ENCODE data around the gene PDAP1.
"Not testable (repeated sequence)": the region's sequence is repeated elsewhere in the genome, so short reads cannot be mapped to it uniquely, and the experiment has no call there.

PDAP1 gene, protein sequence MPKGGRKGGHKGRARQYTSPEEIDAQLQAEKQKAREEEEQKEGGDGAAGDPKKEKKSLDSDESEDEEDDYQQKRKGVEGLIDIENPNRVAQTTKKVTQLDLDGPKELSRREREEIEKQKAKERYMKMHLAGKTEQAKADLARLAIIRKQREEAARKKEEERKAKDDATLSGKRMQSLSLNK

DNA sequence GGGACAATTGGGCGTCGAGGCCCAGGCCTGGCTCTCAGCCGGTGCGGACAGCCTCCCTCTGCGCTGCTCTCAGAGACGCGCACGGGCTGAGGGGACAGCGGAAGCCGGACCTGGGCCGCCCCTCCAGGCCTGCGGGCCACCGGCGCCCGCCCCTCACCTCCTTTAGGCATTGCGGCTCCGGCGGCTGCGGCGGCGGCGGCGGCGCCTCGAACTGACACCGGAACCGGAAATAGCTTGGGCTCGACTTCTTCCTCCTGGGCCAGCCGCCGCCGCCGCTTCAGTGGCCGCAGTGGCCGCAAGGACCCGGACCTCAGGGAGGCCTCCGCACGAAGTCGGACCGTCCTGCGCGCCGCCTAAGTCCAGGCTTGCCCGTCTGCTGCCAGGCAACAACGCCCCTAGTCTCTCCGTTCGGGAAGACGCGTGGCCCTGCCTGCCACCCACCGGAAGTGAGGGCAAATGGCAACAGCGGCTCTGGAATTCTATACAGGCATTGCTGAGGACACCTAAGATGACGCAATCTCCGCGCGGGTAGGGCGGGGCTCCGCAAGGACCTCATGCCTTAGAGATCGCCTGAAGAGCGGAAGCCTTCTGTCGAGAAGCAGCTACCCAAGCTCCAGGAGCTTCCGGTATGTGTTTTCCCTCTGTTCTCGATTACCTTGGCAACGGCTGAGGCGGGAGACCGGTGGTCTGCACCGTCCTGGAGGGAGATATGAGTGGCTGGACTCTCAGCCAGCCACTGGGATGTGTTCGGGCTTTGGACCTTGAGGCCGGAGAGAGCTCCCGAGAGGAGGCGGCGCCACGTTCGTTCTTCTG is at the start of gene PDAP1, which contains the start of gene BUD31:
TSS of gene PDAP1 (minus strand) at position 219 of the 813 bp plus-strand sequence. CDS start at position 170, 49 bp downstream.
TSS of gene BUD31 (plus strand) at position 591 of the 813 bp plus-strand sequence. CDS start 2,124 bp downstream, outside the sequence.
- peak; percentile 98 for DNase-seq (ENCODE audit: low spot score)

DNA sequence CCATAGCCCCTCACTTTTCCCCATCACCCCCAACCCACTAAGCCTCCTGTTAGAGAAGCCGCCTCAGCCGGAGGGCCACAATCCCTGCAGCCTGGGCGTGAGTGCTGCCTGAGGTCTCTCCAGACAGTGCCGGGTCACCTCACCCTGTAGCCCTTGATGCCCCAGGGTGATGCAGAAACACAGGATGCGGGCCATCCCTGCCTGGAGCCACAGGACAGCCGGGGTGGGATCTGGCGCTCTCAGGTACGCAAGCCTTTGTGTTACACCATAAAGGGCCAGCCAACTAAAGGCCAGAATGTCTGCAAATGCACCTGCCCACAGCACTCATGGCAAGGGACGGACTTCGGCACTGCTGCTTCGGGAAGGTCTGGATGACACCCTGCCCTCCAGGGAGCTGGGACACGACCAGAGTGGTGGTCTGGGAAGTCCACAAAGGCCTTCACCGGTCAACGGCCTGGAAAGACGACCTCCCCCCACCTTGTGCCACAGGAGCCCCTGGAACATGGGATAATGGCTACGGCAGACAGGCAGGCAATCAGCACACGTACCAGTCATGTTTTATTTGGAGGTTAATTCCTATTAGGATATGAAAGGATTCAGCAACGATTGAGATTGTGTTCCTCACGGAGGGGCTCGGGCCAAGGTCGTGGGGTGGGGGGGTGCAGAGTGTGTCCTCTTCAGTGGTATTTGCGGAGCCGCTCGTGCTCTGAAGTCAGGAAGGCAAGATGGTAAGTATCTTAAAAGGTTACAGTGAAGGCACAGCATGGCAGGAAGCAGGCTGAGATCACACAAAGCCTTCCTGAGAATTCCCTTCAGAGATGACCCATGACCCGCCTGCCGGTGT is 49.5 kb upstream of the PDAP1 start:
- DNase-seq (ENCODE audit: low spot score) = no peak

DNA sequence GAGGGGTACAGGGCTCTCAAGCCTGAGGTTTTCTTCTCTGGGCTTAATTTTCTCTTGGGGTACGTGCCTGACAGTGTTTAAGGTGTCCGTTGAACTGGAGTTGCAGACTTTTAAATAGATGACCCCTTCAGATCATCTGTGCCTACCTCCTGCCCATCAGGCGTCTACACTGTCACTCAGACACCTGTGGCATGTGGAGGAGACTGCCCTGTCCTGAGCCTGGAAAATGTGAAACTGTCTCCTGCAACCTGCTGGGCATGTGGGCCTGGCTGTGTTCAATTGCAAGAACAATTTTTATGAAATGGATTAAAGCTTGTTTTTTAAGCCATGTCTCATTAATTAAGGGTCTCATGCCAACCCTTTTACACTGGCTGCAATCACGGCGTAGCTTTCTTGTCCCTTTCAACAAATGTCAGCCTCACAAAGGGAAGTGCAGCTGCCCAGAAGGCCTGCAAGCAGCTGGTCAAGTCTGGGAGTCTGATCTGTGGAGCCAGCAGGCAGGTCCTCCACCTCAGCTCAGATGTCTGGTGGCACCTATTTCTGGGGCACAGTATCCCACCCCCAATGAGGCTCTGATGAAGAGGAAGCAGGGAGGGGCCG is 48.8 kb upstream of the PDAP1 start:
- no peak for DNase-seq (ENCODE audit: low spot score)

DNA sequence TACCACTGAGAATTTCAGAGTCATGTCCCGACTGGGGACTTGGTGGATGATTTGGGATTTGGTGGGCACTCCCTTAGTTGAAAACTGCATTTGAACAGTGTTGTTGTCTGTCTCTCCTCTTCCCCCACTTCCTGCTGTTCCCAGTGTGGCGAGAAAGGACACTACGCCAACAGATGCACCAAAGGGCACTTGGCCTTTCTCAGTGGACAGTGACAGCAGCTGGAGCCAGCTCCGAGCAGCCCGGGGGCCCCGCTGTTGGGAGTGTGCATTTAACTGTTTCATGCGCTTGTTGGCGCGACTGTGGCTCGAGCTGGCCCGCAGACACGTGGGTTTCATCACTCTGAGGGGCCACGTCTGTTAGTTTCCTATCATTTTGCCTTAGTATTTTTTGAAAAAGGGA is 47.9 kb upstream of the PDAP1 start:
- no peak for DNase-seq (ENCODE audit: low spot score)

DNA sequence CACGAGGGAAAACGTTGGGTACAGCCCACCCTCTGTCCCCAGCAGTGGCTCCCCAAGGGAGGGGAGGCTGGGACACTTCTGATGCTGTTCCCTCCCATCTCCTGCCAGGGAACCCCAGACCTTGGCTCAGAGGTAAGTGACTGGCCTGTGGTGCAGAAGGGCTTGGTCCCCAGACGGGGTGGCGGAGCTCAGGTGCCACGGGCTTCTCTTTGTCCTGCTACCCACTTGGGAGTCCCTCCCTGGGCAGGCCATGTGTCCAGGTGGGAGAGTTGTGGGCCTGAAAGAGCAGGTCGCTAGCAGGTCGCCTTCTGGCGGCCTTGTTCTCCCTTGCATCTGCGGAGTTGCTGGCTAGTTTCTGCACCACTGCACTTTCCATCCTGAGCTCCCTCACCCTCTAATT is 47.5 kb upstream of the PDAP1 start:
- DNase-seq (ENCODE audit: low spot score) = no peak

DNA sequence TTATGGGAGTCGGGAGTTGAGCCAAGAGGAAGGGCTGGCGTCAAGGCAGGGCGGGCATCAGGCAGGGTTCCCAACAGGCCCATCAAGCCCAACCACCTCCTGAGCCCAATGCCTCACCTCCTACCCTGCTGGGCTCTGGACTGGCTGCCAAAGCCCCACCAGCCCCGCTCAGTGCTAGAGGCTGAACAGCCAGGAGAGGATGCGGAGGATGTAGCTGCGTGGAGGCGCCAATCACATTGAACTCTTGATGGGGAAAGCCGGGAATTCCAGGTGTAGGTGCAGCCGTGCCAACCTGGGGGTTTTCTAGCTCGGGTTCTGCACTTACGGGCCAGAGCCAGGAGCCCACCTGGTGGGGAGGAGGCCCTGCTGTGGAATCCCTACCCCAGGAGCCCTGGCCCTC is 44.7 kb upstream of the PDAP1 start:
- DNase-seq (ENCODE audit: low spot score) = no peak

DNA sequence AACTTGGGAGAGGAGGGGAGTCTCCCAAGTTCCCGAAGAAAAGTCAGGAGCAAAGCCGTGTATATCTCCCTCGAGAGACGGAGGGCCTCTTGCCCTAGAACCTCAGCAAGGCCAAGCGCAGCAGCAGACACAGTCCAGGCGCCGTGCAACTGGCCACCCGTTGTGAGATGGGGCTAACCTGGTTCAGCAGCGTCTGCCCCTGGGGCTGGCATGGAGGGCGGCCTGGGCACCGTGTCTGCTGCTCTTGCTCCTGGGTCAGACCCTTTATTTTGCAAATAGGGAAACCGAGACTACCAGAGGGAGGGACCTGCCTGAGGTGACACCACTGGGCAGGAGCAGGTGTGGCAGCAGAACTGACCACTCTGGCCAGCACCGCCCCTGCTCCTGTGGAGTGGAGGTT is 44.1 kb upstream of the PDAP1 start:
- no peak for DNase-seq (ENCODE audit: low spot score)

DNA sequence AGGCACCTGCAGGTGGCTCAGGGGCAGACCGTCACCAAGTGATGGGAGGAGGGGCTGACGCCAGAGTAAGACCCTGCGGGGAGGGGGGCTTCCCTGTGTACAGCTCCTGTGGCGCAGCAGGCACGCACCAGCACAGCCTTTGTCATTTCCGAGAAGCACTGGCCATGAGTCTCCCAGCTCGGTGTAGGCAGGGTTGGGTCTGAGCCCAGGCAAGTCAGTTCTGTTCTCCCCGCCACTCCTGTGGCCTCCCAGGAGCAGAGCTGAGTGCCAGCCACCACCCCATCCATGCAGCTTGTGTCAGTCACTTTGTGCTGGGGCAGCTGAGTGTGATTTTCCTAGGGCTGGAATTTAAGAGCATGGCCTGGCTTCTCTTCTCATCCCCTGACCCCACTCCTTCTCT is 43.5 kb upstream of the PDAP1 start:
- DNase-seq (ENCODE audit: low spot score) = no peak

DNA sequence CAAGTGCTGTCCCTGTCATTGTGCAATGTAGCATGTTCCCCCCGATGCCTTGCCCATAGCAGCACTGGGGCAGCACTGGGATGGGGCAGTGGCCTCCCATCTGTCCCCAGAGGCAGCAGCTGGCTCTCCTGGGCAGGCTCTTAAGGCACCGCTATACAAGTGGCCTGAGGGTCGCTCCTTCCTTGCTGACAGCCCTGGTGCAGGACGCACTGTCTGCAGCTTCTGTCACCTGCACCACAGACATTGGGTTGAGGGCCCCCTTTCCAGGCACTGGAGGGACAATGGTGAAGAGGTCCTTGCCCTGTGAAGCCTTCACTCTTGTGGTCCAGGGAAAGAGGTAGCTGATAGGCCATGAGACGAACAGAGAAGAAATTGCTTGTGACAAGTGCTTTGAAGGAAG is 40.9 kb upstream of the PDAP1 start:
- DNase-seq (ENCODE audit: low spot score) = peak; percentile 51

DNA sequence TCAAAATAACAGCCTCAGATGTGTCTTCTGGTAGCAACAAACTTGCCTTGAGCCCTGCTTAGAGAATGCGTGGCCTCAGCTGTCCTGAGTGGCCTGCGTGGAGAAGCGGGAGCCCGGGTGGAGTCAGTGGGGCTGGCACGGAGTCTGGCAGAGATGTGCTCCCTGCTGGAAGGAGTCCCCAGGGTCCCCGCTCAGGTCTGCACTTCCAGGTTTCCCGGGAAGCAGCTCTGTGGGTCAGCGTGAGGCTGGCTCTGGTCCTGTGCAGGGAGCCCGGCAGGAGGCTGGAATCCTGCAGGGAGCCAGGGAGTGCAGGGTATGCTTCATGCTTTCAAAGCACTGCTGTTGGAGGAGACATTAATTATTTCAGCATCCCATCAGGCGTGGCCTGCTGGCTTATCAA is 40.5 kb upstream of the PDAP1 start:
- no peak for DNase-seq (ENCODE audit: low spot score)

DNA sequence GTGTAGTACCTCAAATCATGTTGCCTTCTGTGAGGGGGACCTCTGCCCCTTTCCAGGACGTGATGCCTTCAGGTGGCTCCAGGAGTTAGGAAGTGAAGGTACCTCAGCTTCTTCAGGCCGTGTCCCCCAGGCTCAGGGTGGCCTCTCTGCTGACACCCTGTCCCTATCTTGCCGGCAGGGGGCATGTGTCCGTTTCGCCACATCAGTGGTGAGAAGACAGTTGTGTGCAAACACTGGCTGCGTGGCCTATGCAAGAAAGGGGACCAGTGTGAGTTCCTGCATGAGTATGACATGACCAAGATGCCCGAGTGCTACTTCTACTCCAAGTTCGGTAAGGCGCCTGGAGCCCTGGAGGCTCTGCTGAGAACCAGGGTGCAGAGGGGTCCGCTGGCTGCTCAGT is 39.5 kb upstream of the PDAP1 start:
- no peak for DNase-seq (ENCODE audit: low spot score)

DNA sequence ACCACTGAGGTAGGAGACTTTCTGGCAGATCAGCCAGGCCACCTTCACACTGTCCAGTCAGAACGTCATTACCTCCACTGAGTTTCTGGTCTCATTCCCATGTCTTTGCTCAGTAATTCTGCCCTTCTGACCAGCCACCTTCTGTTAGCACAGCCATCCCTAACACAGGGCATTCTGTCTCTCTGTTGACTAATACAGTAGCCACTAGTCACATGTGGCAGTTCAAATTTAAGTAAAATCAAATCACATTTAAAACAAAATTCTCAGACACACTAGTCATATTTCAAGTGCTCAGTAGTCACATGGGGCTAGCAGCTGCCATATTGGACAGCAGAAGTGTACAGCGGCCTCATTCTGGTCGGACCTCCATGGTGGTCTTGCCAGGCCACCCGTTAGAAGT is 37.7 kb upstream of the PDAP1 start:
- DNase-seq (ENCODE audit: low spot score) = peak; percentile 49

DNA sequence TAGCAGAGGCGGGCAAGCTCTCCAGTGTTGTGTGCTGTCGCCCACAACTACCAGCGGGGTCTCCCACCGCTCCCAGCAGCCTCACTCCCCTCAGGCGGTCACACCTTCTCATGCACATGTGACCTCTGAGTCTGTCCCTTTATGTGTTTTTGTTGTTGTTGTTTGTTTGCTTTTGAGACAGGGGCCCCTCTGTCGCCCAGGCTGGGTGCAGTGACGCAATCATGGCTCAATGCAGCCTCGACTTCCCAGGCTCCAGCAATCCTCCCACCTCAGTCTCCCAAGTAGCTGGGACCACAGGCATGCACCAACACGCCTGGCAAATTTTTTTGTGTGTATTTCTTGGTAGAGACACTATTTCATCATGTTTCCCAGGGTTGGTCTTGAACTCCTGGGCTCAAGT is 31.8 kb upstream of the PDAP1 start:
- DNase-seq (ENCODE audit: low spot score) = peak; percentile 30

DNA sequence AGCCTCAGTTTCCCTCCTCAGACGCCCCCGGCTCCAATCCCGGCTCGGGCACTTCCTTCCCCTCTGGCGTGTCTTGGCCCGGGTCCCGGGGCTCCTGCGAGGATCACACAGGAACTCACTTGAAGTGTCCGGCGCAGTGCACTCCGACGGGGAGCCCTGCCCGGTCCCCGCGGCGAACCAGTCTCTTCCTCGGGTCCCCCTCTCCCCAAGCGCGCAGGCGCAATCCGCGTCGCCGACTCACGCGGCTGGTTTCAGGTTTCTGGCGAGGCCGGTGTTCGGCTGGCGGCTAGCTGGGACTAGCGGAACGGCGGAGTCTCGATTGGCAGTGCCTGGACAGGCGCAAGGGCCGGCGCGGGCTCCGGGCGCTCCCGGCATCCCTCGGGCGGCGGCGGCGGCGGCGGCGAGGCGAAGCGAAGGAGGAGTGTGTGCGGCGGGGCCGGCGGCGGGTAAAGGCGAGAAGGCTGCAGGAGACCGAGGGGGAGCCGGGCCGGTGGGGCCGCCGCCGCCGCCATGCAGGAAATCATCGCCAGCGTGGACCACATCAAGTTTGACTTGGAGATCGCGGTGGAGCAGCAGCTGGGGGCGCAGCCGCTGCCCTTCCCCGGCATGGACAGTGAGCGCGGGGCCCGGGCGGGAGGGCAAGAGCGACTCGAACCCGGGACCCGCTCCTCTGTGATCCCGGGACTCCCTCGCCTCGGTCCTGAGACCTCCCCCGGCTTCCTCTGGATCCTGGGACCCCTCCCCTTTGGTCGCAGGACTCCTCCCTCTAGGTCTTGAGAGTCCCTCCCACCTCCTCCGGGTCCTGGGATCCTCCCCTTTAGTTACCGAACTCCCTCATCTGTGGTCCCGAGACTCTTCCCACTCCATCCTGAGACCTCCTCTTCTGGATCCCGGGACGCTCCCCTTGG is 30.4 kb upstream of the PDAP1 start, which contains the start of the genes CPSF4 and PTCD1:
TSS of gene CPSF4 (plus strand) at position 371 of the 908 bp plus-strand sequence. CDS start at position 511, 140 bp downstream.
TSS of gene PTCD1 (minus strand) at position 226 of the 908 bp plus-strand sequence. CDS start 3,556 bp downstream, outside the sequence.
- DNase-seq (ENCODE audit: low spot score) = peak; percentile 99

DNA sequence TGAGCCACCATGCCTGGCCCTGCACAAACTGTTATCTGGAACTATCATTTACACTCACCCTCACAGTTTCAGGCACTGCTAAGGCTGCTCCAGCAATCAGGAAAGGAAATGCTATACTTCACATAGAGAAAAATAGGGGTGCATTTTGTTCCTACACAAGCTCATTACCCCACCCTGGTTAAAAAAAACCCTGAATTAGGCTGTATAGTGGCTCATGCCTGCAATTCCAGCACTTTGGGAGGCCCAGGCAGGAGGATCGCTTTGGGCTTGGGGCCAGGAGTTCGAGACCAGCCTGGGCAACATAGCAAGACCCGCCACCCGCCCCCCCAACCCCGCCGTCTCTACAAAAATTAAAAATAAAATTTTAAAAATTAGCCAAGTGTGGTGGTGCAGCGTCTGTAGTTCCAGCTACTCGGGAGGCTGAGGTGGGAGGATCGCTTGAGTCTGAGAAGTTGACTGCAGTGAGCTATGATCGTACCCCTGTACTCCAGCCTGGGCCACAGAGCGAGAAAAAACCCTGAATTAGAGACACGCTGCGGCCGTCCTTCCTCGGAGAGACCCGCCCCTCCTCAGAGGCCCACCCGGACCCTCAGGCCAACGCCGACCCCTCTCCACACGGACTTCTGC is 29.7 kb upstream of the PDAP1 start:
- peak; percentile 37 for DNase-seq (ENCODE audit: low spot score)

DNA sequence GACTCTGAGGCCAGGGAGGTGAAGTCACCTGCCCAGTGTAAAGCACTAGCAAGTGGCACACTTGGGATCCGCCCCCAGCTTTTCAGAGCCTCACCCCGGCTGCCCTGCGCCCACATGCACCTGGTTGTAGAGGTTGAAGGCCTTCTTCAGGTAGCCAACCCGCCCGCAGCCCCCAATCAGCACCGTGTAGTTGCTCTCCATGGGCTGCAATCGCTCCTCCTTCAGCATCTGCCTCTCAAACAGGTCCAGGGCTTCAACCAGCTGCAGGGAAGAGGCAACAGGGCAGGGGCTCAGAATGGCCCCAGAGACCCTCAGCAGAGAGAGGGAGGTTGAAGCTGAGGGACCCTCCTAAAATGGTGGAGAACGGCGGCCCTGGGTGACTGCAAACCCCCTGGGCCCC is 24.8 kb upstream of the PDAP1 start:
- DNase-seq (ENCODE audit: low spot score) = no peak

DNA sequence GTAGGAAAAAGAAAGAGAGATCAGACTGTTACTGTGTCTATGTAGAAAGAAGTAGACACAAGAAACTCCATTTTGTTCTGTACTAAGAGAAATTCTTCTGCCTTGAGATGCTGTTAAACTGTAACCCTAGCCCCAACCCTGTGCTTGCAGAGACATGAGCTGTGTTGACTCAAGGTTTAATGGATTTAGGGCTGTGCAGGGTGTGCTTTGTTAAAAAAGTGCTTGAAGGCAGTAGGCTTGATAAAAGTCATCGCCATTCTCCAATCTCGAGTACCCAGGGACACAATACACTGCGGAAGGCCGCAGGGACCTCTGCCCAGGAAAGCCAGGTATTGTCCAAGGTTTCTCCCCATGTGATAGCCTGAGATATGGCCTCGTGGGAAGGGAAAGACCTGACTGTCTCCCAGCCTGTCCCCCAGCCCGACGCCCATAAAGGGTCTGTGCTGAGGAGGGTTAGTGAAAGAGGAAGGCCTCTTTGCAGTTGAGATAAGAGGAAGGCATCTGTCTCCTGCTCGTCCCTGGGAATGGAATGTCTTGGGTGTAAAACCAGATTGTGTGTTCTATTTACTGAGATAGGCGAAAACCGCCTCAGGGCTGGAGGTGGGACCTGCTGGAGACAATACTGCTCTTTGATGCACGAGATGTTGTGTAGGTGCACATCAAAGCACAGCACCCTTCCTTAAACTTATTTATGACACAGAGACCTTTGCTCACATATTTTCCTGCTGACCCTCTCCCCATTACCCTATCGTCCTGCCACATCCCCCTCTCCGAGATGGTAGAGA is 23.6 kb upstream of the PDAP1 start:
- not testable (repeated sequence) for DNase-seq (ENCODE audit: low spot score)

DNA sequence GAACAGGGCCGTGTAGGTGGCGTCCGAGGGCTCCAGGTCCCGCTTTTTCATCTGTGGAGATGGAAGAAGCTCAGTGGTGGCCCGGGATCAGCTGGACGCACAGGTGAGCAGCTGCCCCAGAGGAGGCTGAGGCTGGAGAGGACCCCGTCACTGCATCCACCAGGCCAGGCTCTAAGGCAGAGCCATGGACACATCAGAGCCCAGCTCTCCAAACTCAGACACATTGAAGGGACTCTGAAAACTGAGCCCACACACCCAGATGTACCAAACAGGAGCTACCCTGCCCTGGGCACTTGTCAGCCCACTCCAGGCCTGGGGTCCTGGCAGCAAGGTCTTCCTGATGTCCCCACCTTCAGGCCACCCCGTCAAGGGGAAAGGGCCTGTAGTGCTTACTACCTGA is 21.4 kb upstream of the PDAP1 start:
- DNase-seq (ENCODE audit: low spot score) = no peak

DNA sequence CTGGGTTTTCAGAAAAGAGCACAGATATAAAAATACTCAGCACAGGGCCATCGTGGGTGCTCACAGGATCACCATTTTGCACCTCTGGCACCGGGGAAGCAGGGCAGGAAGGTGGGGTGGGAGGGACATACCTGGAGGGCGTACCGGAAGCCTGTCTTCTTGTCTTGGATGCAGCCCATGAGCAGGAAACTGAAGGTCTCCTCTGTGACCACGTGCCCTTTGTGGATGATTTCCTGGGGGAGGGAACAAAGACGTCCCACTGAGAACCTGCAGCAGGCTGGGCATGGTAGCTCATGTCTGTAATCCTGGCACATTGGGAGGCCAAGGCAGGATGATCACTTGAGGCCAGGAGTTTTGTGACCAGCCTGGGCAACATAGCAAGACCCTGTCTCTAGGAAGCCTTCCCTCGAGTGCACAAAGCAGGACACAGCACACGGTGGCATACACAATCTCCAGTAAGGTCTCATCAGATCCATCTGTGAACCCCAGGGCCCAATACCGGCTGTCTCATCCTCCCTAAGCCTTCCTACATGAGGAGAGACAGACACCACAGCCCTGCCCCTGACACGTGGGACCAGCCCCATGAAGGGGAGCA is 20.7 kb upstream of the PDAP1 start:
- DNase-seq (ENCODE audit: low spot score) = no peak

Data from RKO (cell line).